Stimulated activated CD4-positive, alpha-beta T cell treated with anti-CD3 and anti-CD28 coated beads, TNF-alpha, amount 100 ng/mL, for 1 hour (primary cell): ENCODE results near the gene SERPINE1.
"Not testable (repeated sequence)": the region's sequence is repeated elsewhere in the genome, so short reads cannot be mapped to it uniquely, and the experiment has no call there.

ENCODE experiments used
- DNase-seq, 3 donors: peaks; one replicate each; pipeline ENCODE4 v3.0.0-alpha.2; 2020; ENCODE audit warnings: low read depth in 3 of 3, low spot score in 1 of 3

Gene SERPINE1

GRCh38 chr7:101100858-101101847 is 25.8 kb upstream of the SERPINE1 start:
- DNase-seq = no peak

- no peak for DNase-seq
Measured at GRCh38 chr7:101102026-101102425, 24.9 kb upstream of the SERPINE1 start.

DNA sequence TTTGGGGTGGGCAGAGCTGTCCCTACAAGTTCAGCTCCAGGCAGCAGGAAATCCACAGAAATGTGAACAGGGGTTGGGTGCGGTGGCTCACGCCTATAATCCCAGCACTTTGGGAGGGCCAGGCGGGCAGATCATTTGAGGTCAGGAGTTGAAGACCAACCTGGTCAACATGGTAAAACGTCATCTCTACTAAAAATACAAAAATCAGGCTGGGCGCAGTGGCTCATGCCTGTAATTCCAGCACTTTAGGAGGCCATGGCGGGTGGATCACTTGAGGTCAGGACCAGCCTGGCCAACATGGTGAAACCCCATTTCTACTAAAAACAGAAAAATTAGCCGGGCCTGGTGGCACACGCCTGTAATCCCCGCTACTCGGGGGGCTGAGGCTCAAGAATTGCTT is 23.2 kb upstream of the SERPINE1 start:
- not testable (repeated sequence) for DNase-seq

DNA sequence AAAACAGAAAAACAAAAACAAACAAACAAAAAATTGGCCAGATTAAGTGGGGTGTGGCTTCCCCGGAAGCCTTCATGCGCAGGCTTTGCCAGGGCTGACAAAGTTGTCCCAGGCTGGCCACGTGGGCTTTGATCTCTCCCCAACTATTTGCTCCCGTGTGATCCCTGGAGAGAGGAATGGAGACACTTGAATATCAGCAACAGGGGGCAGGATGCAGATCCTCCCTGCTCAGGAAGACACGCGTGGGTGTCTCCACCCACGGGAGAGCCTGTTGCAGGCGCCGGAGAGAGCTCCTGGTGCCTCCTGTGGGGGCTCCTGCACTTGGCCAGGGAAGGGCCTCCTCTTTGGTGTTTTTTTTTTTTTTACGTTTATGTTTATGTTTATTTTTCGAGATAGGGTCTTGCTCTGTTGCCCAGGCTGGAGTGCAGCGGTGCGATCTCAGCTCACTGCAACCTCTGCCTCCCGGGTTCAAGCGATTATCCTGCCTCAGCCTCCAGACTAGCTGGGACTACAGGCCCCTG is 22.7 kb upstream of the SERPINE1 start:
- no peak for DNase-seq

DNA sequence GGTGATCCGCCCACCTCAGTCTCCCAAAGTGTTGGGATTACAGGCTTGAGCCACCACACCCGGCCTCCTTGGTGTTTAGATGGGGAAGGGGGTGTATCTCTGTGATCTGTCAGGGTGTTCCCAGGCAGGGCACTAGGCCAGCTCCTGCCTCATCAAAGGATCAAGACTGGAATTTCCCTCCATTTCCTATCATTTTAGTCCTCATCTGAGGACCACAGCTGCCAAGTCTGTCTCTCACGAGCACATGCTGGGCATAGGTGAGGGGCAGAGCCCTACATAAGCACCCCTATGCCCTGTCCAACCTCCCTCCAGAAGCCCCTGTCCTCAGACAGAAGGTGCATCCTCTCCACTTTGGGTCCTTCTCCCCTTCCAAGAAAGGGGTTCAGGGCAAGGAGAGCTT is 22.1 kb upstream of the SERPINE1 start:
- DNase-seq = no peak

DNA sequence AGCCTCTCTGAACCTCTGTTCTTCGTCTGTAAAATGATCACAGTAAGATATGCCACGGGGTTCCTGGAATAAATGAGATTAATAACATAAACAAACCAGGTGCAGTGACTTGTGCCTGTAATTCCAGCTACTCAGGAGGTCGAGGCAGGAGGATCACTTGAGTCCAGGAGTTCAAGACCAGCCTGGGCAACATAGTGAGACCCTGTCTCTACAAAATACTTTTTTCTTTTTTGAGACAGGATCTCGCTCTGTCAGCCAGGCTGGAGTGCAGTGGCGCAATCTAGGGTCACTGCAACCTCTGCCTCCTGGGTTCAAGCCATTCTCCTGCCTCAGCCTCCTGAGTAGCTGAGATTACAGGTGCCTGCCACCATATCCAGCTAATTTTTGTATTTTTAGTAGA is 21.7 kb upstream of the SERPINE1 start:
- not testable (repeated sequence) for DNase-seq

GRCh38 chr7:101106386-101106785 is 20.5 kb upstream of the SERPINE1 start:
- DNase-seq = no peak

DNA sequence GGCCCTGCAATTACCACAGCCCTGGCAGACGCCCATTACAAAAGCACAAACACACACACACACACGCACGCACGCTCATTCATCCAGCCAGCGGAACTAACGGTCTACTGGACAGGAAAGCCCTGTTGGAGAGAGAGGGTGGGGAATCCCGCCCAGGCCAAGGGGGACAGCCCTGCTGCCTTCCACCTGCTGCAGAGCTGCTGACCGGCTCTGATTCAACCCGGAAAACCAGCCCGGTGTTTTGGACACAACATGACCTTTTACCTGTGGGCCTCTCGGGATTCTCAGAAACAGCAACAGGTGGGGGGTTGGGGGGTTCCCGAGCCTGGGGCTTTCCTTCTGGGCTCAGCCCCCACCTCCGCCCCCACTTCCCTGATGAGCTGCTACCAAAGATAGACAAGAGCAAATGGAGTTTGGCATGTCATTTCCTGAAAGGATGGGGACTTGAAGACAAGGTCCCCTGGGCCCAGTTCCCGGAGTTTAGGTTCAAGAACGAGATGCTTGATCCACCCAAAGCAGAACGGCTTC is 18.5 kb upstream of the SERPINE1 start:
- no peak for DNase-seq

- DNase-seq = no peak
Measured at GRCh38 chr7:101108961-101109360, 17.9 kb upstream of the SERPINE1 start.

DNA sequence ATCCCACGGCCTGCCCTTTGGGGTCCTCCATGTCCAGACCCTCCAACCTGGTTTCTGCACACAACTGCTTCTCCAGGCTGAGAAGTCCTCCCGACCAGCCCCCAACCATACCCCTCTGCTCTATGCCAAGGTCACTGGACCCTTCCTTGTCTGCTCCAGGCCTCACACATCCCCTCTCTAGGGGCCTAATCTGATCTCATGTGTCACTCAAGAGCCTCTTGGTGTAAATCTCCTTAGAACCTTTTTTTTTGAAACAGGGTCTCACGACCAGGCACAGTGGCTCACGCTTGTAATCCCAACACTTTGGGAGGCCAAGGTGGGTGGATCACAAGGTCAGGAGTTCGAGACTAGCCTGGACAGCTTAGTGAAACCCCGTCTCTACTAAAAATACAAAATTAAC is 17.5 kb upstream of the SERPINE1 start:
- DNase-seq = no peak

DNA sequence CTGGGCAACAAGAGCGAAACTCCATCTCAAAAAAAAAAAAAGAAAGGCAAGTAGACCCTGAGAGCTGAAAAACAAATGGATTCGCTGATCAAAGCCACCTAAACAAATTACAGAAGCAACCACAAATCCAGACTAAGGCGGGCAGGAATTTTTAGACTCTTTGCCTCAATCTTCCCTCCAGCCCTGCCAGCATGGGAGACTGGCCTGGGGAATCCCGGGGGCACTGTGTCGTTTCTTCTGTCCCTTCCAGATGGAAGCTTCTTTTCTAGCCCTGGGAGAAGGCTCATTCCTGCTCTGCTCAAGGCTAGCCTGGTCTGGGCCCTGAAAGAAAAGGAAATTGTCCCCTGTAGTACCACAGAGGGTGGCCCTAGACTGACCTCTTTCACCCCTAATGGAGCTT is 15.6 kb upstream of the SERPINE1 start:
- no peak for DNase-seq

DNA sequence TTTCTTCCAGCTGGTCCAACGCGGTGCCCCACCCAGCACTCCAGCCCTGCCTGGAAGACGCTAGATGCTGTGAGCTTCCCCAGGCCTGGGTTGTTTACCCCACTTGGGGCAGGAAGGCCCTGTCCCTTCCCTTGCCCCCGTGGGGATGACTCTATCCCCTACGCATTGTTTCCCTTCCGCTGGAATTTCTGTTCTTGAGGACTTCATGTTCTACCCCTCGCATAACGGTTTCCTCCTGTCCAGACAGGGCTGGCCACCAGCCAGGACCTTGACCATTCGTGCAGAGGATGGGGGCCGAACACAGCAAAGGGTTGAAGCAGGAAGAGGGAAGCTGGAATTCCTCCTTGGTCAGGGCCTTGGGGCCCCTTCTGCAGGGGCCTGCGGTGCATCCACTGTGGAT is 14.7 kb upstream of the SERPINE1 start:
- DNase-seq = no peak

DNA sequence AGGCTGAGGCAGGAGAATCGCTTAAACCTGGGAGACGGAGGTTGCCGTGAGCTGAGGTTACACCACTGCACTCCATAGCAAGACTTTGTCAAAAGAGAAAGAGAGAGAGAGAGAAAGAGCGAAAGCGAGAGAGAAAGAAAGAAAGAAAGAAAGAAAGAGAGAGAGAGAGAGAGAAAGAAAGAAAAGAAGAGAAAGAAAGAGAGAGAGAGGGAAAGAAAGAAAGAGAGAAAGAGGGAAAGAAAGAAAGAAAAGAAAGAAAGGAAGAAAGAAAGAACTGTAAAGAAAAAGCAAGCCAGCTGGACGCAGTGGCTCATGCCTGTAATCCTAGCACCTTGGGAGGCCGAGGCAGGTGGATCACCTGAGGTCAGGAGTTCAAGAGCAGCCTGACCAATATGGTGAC is 13.8 kb upstream of the SERPINE1 start:
- DNase-seq = not testable (repeated sequence)

- DNase-seq = no peak
Measured at GRCh38 chr7:101113836-101114235, 13.1 kb upstream of the SERPINE1 start.

- DNase-seq = no peak
Measured at GRCh38 chr7:101114492-101114891, 12.4 kb upstream of the SERPINE1 start.

GRCh38 chr7:101115215-101115614 is 11.7 kb upstream of the SERPINE1 start:
- DNase-seq = no peak

- DNase-seq = no peak
Measured at GRCh38 chr7:101116898-101117297, 10.0 kb upstream of the SERPINE1 start.

- no peak for DNase-seq
Measured at GRCh38 chr7:101118856-101119255, 8.0 kb upstream of the SERPINE1 start.

DNA sequence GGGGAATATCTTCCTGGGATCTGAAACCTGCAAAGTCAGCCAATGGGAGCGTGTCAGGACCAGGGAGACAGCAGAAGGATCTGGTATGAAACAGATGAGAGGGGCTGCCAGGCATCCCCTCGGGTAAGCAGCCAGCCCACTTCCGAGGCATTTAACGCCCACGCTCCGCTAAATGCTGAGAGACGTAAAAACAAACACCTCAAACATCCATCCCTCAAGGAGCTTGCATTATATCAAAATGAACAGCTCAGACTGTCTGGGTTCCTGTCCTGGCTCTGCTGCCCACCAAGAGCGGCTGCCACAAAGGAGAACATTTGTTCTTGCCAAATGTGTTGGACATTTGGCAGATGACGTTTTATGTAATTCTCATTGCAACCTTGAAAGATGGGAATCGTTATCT is 7.0 kb upstream of the SERPINE1 start:
- no peak for DNase-seq

GRCh38 chr7:101120315-101120714 is 6.6 kb upstream of the SERPINE1 start:
- no peak for DNase-seq

GRCh38 chr7:101121631-101121990 is 5.3 kb upstream of the SERPINE1 start:
- not testable (repeated sequence) for DNase-seq
